Astrocyte (in vitro differentiated cells and primary cell): ENCODE data around the gene IP6K3. TPM values are rescaled to one million over a fixed set of nuclear protein-coding genes. Genes with fewer than 3 reads are reported as not detected.
A peak's percentile ranks its signal among the peaks of the same experiment; 100 is the strongest.

Experiments used
- DNase-seq: peaks from one replicate; pipeline ENCODE4 v3.0.0-alpha.2; 2010; ENCODE audit warnings: low read depth
- FAIRE-seq: peaks from 2 replicates; lab custom pipeline; 2011; peaks lifted over from hg19 to GRCh38; lab: Jason Lieb, UNC
- H2AFZ ChIP-seq: 2 replicates; pipeline ENCODE4 v1.6.0; 2012; ENCODE audit warnings: low read depth, low read length, inconsistent platforms
- H3K27ac ChIP-seq: 2 replicates; pipeline ENCODE4 v1.5.1; 2011; ENCODE audit warnings: low read depth, low read length, inconsistent platforms
- H3K27me3 ChIP-seq: 2 replicates; pipeline ENCODE4 v1.6.0; 2011; ENCODE audit warnings: low read length, inconsistent platforms; ENCODE audit not compliant: insufficient read depth
- H3K36me3 ChIP-seq: 2 replicates; pipeline ENCODE4 v1.5.1; 2011; ENCODE audit warnings: low read length, inconsistent platforms; ENCODE audit not compliant: insufficient read depth
- H3K4me1 ChIP-seq: 2 replicates; pipeline ENCODE4 v1.5.1; 2011; ENCODE audit warnings: low read length, inconsistent platforms; ENCODE audit not compliant: insufficient read depth
- H3K4me2 ChIP-seq: 2 replicates; pipeline ENCODE4 v1.6.0; 2012; ENCODE audit warnings: low read length, inconsistent platforms
- H3K4me3 ChIP-seq: 2 replicates; pipeline ENCODE4 v1.5.1; 2011; ENCODE audit warnings: low read depth, mild to moderate bottlenecking, low read length, inconsistent platforms; ENCODE audit not compliant: insufficient read depth
- H3K79me2 ChIP-seq: 2 replicates; pipeline ENCODE4 v1.6.0; 2012; ENCODE audit warnings: mild to moderate bottlenecking, low read length, inconsistent platforms; ENCODE audit not compliant: insufficient read depth
- H3K9ac ChIP-seq: 2 replicates; pipeline ENCODE4 v1.6.0; 2012; ENCODE audit warnings: mild to moderate bottlenecking, low read length, inconsistent platforms
- H3K9me3 ChIP-seq: 2 replicates; pipeline ENCODE4 v1.5.1; 2012; ENCODE audit warnings: low read depth, mild to moderate bottlenecking, low read length, inconsistent platforms; ENCODE audit not compliant: insufficient read depth
- H4K20me1 ChIP-seq: 2 replicates; pipeline ENCODE4 v1.6.0; 2012; ENCODE audit warnings: low read length, inconsistent platforms; ENCODE audit not compliant: insufficient read depth
- H3K27ac Mint-ChIP-seq: one replicate; pipeline ENCODE4 v1.8.0; 2021; ENCODE audit warnings: mild to moderate bottlenecking, mixed read lengths; ENCODE audit not compliant: unreplicated experiment
- H3K27me3 Mint-ChIP-seq: one replicate; pipeline ENCODE4 v1.8.0; 2021; ENCODE audit warnings: low read depth, mixed read lengths; ENCODE audit not compliant: unreplicated experiment
- H3K36me3 Mint-ChIP-seq: one replicate; pipeline ENCODE4 v1.8.0; 2021; ENCODE audit warnings: low read depth, mixed read lengths; ENCODE audit not compliant: unreplicated experiment
- H3K4me1 Mint-ChIP-seq: one replicate; pipeline ENCODE4 v1.8.0; 2021; ENCODE audit warnings: low read depth, mixed read lengths; ENCODE audit not compliant: unreplicated experiment
- H3K4me3 Mint-ChIP-seq: one replicate; pipeline ENCODE4 v1.8.0; 2021; ENCODE audit warnings: mild to moderate bottlenecking, moderate library complexity, mixed read lengths; ENCODE audit not compliant: unreplicated experiment
- H3K9me3 Mint-ChIP-seq: one replicate; pipeline ENCODE4 v1.8.0; 2021; ENCODE audit warnings: mild to moderate bottlenecking, mixed read lengths; ENCODE audit not compliant: unreplicated experiment
- EZH2 ChIP-seq: IDR thresholded peaks from 2 replicates; pipeline ENCODE4 v1.6.1; 2012; ENCODE audit warnings: mild to moderate bottlenecking, low read length, inconsistent platforms; ENCODE audit not compliant: insufficient read depth
- total RNA-seq: library from RNA; stranded (reverse); gene quantifications from 2 replicates; pipeline ENCODE4 v1.2.1, GENCODE V29; 2021
- TF ChIP-seq, protein P1 (sequence below): IDR thresholded peaks from 2 replicates; pipeline ENCODE4 v1.5.1; 2011; ENCODE audit warnings: low read depth, mild to moderate bottlenecking, inconsistent platforms, low read length, moderate library complexity; ENCODE audit not compliant: insufficient read depth

Gene IP6K3
- total RNA-seq, 1 donor from 2014 or later: 4.6 TPM

DNA sequence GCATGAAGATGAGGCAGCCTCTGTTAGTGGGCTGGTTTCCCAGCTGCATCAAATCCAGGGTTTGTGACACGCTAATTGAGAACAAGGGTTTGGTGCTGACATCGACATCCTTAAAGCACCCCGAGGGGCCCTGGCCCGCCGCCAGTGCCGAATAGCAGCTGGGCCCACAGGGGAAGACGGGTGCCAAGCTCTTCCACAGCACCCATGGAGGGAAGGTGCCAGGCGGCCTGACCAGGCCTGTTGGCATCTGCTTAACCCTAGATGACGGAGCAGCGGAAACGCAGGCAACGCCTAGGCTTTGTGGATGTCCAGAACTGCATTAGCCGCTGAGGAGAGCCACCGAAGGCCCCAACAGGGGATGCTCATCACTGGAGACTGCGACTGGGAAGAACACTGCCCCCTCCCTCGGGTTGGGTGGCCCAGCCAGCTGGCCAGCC is 51.2 kb downstream of the IP6K3 start:
- no peak overlapping the region for H3K4me3 ChIP-seq
- no peak overlapping the region for H2AFZ ChIP-seq
- H3K36me3 ChIP-seq: no peaks in the 10 kb centered on the region
- no peak overlapping the region for H3K27ac Mint-ChIP-seq
- no peaks in the 10 kb centered on the region for H3K9me3 ChIP-seq
- H3K27me3 Mint-ChIP-seq: no peaks in the 10 kb centered on the region
- H3K36me3 Mint-ChIP-seq: peaks cover 12% of the 10 kb centered on the region
- no peak for TF ChIP-seq EZH2
- TF ChIP-seq, protein P1, sequence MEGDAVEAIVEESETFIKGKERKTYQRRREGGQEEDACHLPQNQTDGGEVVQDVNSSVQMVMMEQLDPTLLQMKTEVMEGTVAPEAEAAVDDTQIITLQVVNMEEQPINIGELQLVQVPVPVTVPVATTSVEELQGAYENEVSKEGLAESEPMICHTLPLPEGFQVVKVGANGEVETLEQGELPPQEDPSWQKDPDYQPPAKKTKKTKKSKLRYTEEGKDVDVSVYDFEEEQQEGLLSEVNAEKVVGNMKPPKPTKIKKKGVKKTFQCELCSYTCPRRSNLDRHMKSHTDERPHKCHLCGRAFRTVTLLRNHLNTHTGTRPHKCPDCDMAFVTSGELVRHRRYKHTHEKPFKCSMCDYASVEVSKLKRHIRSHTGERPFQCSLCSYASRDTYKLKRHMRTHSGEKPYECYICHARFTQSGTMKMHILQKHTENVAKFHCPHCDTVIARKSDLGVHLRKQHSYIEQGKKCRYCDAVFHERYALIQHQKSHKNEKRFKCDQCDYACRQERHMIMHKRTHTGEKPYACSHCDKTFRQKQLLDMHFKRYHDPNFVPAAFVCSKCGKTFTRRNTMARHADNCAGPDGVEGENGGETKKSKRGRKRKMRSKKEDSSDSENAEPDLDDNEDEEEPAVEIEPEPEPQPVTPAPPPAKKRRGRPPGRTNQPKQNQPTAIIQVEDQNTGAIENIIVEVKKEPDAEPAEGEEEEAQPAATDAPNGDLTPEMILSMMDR: no peak
- no peak for DNase-seq
- H3K4me3 Mint-ChIP-seq: no peak overlapping the region
- H3K27me3 ChIP-seq: no peaks in the 10 kb centered on the region
- FAIRE-seq: no peak
- peaks cover 49% of the 10 kb centered on the region for H3K4me1 ChIP-seq
- H3K4me2 ChIP-seq: no peak overlapping the region
- peaks cover 26% of the 10 kb centered on the region for H3K4me1 Mint-ChIP-seq
- H3K9ac ChIP-seq: peak overlapping the region; percentile 69
- peak overlapping the region; percentile 58 for H3K27ac ChIP-seq
- peaks cover 4% of the 10 kb centered on the region for H4K20me1 ChIP-seq
- H3K9me3 Mint-ChIP-seq: no peaks in the 10 kb centered on the region
- no peaks in the 10 kb centered on the region for H3K79me2 ChIP-seq

- H3K9me3 ChIP-seq: no peaks in the 10 kb centered on the region
- TF ChIP-seq, protein P1: no peak
- TF ChIP-seq EZH2: no peak
- peak overlapping the region; percentile 58 for H3K27ac ChIP-seq
- no peak overlapping the region for H2AFZ ChIP-seq
- Mint-ChIP-seq H3K4me3 (no peak overlapping the region), H3K9me3 (no peaks in the 10 kb centered on the region), H3K27ac (no peak overlapping the region), H3K4me1 (peaks cover 21% of the 10 kb centered on the region), H3K27me3 (no peaks in the 10 kb centered on the region), H3K36me3 (peaks cover 12% of the 10 kb centered on the region)
- FAIRE-seq (no peak), DNase-seq (no peak)
- H3K27me3 ChIP-seq: no peaks in the 10 kb centered on the region
- H3K9ac ChIP-seq: peak overlapping the region; percentile 69
- H4K20me1 ChIP-seq: peaks cover 4% of the 10 kb centered on the region
- H3K4me1 ChIP-seq: peaks cover 49% of the 10 kb centered on the region
- H3K79me2 ChIP-seq: no peaks in the 10 kb centered on the region
- no peaks in the 10 kb centered on the region for H3K36me3 ChIP-seq
- peak overlapping the region; percentile 43 for H3K4me2 ChIP-seq
- no peak overlapping the region for H3K4me3 ChIP-seq
These were observed 51.7 kb downstream of the IP6K3 start for GRCh38 chr6:33694977-33695376.

GRCh38 chr6:33694401-33694931 is 52.2 kb downstream of the IP6K3 start:
- TF ChIP-seq, protein P1: no peak
- peak; percentile 23 for FAIRE-seq
- H3K36me3 Mint-ChIP-seq: peaks cover 13% of the 10 kb centered on the region

More at GRCh38 chr6:33694401-33694931, 52.2 kb downstream of the IP6K3 start:
- peak overlapping the region; percentile 69 for H3K9ac ChIP-seq
- no peaks in the 10 kb centered on the region for H3K27me3 ChIP-seq
- Mint-ChIP-seq H3K9me3 (no peaks in the 10 kb centered on the region), H3K4me3 (peak overlapping the region; percentile 27), H3K4me1 (peaks cover 18% of the 10 kb centered on the region), H3K27me3 (no peaks in the 10 kb centered on the region), H3K27ac (peak overlapping the region; percentile 84)
- H3K27ac ChIP-seq: peak overlapping the region; percentile 58
- no peaks in the 10 kb centered on the region for H3K9me3 ChIP-seq
- peak overlapping the region; percentile 43 for H3K4me2 ChIP-seq
- H3K4me3 ChIP-seq: no peak overlapping the region
- no peaks in the 10 kb centered on the region for H3K79me2 ChIP-seq
- peaks cover 4% of the 10 kb centered on the region for H4K20me1 ChIP-seq
- peak overlapping the region; percentile 30 for H2AFZ ChIP-seq
- peaks cover 49% of the 10 kb centered on the region for H3K4me1 ChIP-seq
- no peaks in the 10 kb centered on the region for H3K36me3 ChIP-seq
- DNase-seq: peak; percentile 48
